ENCODE measurements around the gene PRKAG1. TPM values are rescaled to one million over a fixed set of nuclear protein-coding genes. Genes with fewer than 3 reads are reported as not detected.

Gene PRKAG1
- total and polyA plus RNA-seq, 10 of the 15 experiments (the other 5 are each of a cell fraction or from before 2014, with no cell fraction given): 44.5 to 91.6 (median 60.9) TPM

DNA sequence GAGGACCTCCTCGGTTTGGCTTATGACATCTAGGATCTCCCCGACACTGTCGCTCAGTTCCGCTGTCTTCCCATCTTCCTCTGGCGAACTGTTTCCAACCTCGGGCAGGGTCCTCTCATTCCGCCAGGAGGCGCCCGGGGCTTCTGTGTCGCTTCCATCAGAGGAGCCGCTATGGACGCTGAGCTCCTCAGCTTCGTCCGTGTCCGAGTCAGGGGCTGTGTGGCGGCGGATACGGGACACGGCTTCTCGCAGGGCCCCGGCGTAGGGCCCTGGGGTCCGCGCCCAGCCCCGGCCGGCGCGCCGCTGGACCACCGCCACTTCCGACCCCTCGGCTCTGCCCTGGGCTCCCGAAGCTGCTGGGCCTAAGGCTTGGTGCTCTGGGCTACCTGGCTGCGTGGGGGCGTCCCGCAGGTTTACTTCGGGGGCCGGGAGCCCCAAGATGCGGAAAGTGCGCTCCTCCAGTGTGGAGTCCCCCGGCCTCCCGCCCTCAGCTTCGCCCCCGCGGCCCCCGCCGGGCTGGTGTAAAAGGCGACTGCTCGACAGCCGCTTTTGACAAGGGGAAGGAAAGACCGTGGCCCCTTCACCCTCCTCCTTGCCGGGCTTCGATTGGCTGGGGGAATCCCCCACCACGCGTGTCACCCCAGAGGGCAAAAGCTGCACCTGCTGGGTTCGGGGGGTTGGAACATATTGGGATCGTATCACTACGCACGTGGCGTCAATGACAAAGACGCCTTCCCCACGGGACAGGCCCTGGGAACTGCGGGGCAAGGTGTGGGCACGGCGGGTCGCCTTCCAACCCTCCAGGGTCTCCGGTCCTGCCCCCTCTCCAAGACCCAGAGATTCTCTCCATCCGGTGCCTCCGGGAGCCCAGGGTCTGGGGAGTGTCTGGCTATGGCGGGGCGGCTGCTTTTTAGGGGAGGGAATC lies 21.5 kb downstream of the PRKAG1 start:
- Histone ChIP-seq H2AFZ (ENCODE audit: control insufficient read depth, low read depth, low read length) (peak overlapping the region; percentile 73), H3K36me3 (ENCODE audit: control insufficient read depth in 2 of 2, insufficient read depth in 2 of 2, low read length in 1 of 2) (peaks cover 0 to 1% of the 10 kb centered on the region in 2 experiments; a peak in 2 of 4 replicates), H3K4me2 (ENCODE audit: control insufficient read depth, insufficient read depth) (peak overlapping the region; percentile 94), H3K9me3 (replicated peaks; ENCODE audit: control insufficient read depth, insufficient read depth, low read length) (no peaks in the 10 kb centered on the region), H3K4me1 (ENCODE audit: control insufficient read depth, insufficient read depth, low read length) (peaks cover 27% of the 10 kb centered on the region), H4K20me1 (ENCODE audit: control insufficient read depth, insufficient read depth) (peaks cover 3% of the 10 kb centered on the region), H3K4me3 (peak overlapping the region; percentile 69; the same call in 1 of the 2 replicates), H3K27ac (ENCODE audit: control insufficient read depth, insufficient read depth) (no peak overlapping the region), H3K9ac (ENCODE audit: control insufficient read depth, insufficient read depth, low read length) (peak overlapping the region; percentile 50), H3K27me3 (replicated peaks in 1 of 2; ENCODE audit: control insufficient read depth in 2 of 2, insufficient read depth in 2 of 2, low read length in 1 of 2) (no peaks in the 10 kb centered on the region), H3K79me2 (ENCODE audit: control insufficient read depth, insufficient read depth, low read length) (peaks cover 5% of the 10 kb centered on the region)
- intact Hi-C loops (cut with micrococcal nuclease; ENCODE audit: unreplicated experiment) (loop anchor here (5.0 kb wide), 2 partner anchors 95 kb away; partner anchors contain the start of gene DHH), in situ Hi-C loops (cut with MboI) (no loop called here)
- POLR2A ChIA-PET: interaction anchor here (0.6 to 6.0 kb wide), 7 partner anchors 10 to 161 kb away, joined by 3 to 52 read pairs (median 4); partner anchors contain the start of genes DDX23 and PRKAG1
- BruUV-seq (replicated peaks): no TSS peak
- SMC1A ChIA-PET (ENCODE audit: uncharacterized antibody, unreplicated experiment): interaction anchor here (1.0 to 2.7 kb wide), 19 partner anchors 9 to 144 kb away, joined by 3 to 22 read pairs (median 6); partner anchors contain the start of genes DDX23, LMBR1L, PRKAG1 and WNT1
- DNase-seq (ENCODE audit: low read depth, low spot score) (no peak), FAIRE-seq (peak; percentile 66), ATAC-seq (peak; percentile 59)
- WGBS (ENCODE audit: insufficient coverage, insufficient replicate concordance, low lambda C conversion rate, missing lambda C conversion rate): 4% methylated on average over 70 of the region's 71 CpGs
- CTCF ChIA-PET: interaction anchor here (0.5 to 14.1 kb wide), 55 partner anchors 8 to 706 kb away, joined by 3 to 172 read pairs (median 5); partner anchors contain the start of genes ARF3, DDX23, DHH and FKBP11
- RAD21 ChIA-PET (ENCODE audit: unreplicated experiment): interaction anchor here (0.5 to 5.4 kb wide), 32 partner anchors 9 to 244 kb away, joined by 3 to 62 read pairs (median 5); partner anchors contain the start of genes ARF3, DDX23, PRKAG1 and RHEBL1
- TF ChIP-seq HCFC1 (IDR thresholded peaks at IDR 0.05; ENCODE audit: low read length) (no peak), NR2C2 (IDR thresholded peaks at IDR 0.05; ENCODE audit: borderline replicate concordance, control insufficient read depth, insufficient read length, low read depth) (no peak), TCF12 (IDR thresholded peaks at IDR 0.05; ENCODE audit: low read depth, low read length) (no peak), ATF7 (IDR thresholded peaks at IDR 0.05; ENCODE audit: low read depth) (no peak), SMC3 (IDR thresholded peaks at IDR 0.05; ENCODE audit: borderline replicate concordance, low read length) (peak; percentile 73; the same call in 1 of the 2 replicates), MYB (IDR thresholded peaks at IDR 0.05; ENCODE audit: borderline replicate concordance, low read depth, low read length) (no peak)
- TF ChIP-seq, protein P1, sequence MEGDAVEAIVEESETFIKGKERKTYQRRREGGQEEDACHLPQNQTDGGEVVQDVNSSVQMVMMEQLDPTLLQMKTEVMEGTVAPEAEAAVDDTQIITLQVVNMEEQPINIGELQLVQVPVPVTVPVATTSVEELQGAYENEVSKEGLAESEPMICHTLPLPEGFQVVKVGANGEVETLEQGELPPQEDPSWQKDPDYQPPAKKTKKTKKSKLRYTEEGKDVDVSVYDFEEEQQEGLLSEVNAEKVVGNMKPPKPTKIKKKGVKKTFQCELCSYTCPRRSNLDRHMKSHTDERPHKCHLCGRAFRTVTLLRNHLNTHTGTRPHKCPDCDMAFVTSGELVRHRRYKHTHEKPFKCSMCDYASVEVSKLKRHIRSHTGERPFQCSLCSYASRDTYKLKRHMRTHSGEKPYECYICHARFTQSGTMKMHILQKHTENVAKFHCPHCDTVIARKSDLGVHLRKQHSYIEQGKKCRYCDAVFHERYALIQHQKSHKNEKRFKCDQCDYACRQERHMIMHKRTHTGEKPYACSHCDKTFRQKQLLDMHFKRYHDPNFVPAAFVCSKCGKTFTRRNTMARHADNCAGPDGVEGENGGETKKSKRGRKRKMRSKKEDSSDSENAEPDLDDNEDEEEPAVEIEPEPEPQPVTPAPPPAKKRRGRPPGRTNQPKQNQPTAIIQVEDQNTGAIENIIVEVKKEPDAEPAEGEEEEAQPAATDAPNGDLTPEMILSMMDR (IDR thresholded peaks at IDR 0.05 in 2 of 3, conservative IDR thresholded peaks at IDR 0.05 in 1 of 3; ENCODE audit: control insufficient read depth in 2 of 3, extremely low read depth in 1 of 3, insufficient read depth in 1 of 3, low read depth in 3 of 3, low read length in 3 of 3): peak; percentile 70 to 92 (median 87)
- TF ChIP-seq, protein P2, sequence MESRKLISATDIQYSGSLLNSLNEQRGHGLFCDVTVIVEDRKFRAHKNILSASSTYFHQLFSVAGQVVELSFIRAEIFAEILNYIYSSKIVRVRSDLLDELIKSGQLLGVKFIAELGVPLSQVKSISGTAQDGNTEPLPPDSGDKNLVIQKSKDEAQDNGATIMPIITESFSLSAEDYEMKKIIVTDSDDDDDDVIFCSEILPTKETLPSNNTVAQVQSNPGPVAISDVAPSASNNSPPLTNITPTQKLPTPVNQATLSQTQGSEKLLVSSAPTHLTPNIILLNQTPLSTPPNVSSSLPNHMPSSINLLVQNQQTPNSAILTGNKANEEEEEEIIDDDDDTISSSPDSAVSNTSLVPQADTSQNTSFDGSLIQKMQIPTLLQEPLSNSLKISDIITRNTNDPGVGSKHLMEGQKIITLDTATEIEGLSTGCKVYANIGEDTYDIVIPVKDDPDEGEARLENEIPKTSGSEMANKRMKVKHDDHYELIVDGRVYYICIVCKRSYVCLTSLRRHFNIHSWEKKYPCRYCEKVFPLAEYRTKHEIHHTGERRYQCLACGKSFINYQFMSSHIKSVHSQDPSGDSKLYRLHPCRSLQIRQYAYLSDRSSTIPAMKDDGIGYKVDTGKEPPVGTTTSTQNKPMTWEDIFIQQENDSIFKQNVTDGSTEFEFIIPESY (IDR thresholded peaks at IDR 0.05): no peak
- TF ChIP-seq, protein P3, sequence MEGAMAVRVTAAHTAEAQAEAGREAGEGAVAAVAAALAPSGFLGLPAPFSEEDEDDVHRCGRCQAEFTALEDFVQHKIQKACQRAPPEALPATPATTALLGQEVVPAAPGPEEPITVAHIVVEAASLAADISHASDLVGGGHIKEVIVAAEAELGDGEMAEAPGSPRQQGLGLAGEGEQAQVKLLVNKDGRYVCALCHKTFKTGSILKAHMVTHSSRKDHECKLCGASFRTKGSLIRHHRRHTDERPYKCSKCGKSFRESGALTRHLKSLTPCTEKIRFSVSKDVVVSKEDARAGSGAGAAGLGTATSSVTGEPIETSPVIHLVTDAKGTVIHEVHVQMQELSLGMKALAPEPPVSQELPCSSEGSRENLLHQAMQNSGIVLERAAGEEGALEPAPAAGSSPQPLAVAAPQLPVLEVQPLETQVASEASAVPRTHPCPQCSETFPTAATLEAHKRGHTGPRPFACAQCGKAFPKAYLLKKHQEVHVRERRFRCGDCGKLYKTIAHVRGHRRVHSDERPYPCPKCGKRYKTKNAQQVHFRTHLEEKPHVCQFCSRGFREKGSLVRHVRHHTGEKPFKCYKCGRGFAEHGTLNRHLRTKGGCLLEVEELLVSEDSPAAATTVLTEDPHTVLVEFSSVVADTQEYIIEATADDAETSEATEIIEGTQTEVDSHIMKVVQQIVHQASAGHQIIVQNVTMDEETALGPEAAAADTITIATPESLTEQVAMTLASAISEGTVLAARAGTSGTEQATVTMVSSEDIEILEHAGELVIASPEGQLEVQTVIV (IDR thresholded peaks at IDR 0.05; ENCODE audit: borderline replicate concordance, partially characterized antibody): no peak
- TF ChIP-seq, protein P4, sequence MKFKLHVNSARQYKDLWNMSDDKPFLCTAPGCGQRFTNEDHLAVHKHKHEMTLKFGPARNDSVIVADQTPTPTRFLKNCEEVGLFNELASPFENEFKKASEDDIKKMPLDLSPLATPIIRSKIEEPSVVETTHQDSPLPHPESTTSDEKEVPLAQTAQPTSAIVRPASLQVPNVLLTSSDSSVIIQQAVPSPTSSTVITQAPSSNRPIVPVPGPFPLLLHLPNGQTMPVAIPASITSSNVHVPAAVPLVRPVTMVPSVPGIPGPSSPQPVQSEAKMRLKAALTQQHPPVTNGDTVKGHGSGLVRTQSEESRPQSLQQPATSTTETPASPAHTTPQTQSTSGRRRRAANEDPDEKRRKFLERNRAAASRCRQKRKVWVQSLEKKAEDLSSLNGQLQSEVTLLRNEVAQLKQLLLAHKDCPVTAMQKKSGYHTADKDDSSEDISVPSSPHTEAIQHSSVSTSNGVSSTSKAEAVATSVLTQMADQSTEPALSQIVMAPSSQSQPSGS (IDR thresholded peaks at IDR 0.05; ENCODE audit: low read length): no peak

Data from GM12878 (cell line).